ENCODE results near the gene GAS2L1.

GAS2L1 gene

DNA sequence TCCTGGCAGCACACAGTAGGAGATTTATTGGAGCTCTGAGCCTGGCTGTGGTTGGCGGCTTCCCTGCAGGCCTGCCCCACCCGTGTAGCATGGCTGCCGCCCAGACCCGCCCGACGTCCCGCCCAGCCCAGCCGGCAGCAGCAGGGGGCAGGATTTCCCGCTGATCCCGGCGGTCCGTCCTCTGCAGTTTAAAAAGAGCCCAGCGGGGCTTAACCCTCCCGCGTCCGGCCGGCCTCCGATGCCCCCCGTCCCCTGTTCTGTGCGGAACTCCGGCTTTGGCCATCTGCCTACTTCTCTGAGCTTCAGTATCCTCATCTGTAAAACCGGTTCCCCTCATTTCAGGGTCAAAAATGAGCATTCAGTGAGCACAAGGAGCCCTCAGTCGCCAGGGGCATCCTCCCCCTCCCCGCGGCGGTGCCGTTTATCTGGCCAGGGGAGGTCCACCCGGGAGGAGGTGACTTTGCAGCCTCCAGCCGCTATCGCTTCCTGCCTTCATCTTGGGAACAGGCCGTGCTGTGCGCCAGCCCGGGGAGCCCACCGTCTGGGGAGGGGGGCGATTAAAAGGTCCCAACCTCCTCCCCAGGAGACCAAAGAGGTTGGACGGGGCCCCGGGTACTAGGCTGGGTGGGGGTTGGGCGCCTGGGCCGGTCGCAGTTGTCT is at the start of gene GAS2L1:
TSS of gene GAS2L1 (plus strand) at position 476 of the 660 bp plus-strand sequence. CDS start 1,456 bp downstream, outside the sequence.
- DNase-seq (ENCODE audit: low spot score): peak; percentile 91

DNA sequence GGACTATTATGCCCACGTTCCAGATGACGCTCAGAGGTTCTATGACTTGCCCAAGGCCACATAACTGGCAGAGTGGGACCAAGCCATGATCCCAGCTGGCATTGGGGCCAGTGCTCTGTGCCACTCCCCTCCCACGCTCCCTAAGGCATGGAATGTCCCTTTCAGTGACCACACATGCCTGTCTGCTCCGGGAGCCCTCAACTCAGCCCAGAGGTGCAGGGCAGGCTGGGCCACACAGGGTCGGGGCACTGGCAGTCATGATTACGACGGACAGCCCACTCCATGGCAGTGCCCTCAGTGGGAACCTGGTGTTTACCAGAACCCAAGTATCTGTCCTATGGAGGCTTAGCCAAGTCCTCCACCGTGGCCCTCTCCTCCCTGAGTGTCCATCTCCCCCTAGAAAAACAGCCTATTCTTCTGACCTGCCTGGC is 48.7 kb upstream of the GAS2L1 start:
- no peak for DNase-seq (ENCODE audit: low spot score)

DNA sequence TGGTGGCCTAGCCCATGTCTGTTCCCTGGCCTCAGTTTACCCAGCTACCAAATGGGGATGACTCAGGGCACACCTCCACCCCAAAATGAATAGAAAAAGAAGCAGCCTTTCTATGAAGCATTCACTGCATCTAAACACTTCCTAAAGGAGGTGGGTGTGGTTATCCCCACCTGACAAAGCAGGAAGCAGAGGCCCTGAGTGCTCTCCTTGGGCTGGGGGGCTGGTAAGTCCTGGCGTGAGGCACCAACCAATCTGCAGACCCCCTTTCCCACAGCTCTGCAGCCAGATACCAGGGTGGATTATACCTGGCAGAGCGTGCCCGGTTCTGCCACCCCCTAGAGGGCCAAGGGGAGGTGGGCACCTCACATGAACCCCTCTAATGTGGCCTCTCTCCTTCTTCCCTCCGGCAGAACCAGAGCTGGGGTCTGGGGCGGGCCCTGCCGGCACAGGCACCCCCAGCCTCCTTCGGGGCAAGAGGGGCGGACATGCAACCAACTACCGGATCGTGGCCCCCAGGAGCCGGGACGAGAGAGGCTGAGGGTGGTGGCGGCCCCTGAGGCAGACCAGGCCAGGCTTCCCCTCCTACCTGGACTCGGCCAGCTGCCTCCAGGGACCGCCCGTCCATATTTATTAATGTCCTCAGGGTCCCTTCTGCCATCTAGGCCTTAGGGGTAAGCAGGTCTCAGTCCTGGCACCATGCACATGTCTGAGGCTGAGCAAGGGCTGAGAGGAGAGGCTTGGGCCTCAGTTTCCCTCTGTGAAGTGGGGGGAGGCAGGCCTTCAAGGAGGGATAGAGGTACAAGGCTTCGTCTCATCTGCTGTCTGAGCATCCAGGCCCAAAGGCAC is 47.8 kb upstream of the GAS2L1 start:
- peak; percentile 61 for DNase-seq (ENCODE audit: low spot score)

DNA sequence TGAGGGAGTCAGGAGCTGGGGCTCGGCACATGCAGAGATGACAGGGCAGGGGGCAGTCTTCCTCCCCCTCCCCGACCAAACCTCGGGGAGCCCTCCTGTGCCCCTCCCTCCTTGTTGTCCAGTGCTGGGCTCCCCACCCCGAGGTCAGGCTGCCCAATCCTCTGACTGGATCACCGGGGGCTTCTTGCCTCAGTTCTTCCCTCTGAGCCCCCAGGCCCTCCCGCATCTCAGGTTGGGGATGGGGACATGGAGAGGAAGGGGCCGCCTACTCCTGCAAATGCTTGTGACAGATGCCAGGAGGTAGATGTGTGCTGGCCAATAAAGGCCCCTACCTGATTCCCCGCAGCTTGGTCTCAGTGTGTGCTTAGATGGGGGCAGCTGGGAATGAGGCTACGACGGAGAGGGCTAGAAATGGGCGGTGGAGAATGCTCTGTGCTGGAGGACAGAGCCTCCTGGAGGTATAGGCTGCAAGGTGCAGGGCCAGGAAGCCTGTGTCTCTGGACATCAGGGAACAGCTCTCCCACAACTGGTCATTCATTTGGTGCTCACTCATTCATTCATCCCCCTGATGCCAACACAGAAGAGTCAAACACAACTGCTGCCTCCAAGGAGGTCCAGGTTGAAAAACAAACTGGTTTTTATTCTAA is 47.1 kb upstream of the GAS2L1 start:
- DNase-seq (ENCODE audit: low spot score): peak; percentile 59

DNA sequence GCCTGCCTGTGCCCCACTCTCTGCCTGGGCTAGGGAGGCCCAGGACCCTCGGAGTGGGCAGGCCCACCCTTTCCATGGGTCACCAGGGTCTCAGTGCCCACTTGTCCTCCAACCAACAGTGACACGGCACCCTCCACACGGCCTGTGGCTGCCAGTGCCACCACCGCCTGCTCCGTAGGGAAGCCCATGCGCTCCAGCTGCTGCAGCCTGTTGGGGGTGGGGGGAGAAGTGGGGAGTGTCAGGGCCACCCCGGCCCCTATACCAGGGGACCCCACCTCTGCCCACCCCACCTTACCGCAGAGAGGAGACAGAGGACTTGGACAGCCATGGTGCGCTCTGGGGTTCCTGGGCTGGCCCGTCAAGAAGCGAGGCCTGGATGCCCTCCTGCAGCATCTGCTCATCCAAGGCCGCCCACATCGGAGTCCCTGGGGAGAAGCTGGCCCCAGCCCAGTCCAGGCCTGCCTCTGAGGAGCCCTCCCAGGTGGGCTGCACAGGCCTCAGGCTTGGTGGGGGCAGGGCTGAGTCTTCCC is 46.4 kb upstream of the GAS2L1 start:
- DNase-seq (ENCODE audit: low spot score): peak; percentile 65

DNA sequence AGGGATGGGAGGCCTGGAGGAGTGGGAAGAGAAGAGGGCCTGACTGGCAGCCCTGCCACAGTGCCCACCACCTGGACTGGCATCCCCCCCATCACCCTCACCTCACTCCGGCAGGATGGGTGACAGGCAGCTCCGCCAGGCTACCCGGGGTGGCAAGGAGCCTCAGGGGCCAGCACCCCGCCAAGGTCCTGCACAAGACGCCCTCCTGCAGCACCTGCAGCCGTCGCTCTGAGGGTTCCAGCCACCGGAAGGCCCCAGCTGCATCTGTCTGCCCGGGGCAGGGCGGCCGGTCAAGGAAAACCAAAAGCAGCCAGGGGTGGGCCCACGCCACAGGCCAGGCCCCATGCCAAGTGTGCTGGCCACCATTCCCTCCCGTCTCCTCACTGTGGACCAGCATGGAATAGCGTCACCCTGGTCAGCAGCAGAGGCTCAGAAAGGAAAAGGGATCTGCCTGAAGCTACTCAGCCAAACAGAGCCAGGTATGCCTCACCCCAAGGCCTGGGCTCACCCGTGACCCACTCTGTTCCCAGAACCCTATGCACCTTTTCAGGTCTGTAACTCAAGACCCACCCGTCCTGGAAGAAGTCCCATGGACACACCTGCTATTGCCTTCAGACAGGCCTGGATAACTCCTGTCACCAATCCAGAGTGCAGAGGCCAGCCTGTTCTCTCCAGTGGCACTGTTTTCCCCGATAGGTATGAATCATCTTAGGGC is 45.7 kb upstream of the GAS2L1 start:
- peak; percentile 63 for DNase-seq (ENCODE audit: low spot score)

DNA sequence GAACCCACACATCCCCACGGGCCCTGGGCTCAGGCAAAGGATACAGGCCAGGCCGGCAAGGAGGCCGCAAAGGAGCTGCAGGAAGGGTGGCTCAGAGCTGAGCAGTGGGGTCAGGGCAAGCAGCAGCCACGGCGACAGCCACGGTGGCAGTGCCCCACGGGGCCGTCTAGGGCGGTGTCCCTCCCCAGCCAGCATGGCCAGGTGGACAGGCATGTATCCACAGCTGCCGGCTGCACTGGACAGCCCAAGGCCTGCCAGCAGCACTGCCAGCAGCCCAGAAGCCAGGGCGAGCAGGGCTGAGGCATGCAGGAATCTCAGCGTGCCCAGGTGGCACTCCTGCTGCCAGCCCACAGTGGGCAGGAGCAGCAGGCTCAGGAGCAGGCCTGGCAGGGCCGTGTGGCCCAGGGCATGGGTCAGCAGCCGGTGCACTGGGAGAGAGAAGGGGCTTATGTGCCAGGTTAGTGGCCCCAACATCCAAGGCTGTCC is 42.6 kb upstream of the GAS2L1 start:
- peak; percentile 58 for DNase-seq (ENCODE audit: low spot score)

DNA sequence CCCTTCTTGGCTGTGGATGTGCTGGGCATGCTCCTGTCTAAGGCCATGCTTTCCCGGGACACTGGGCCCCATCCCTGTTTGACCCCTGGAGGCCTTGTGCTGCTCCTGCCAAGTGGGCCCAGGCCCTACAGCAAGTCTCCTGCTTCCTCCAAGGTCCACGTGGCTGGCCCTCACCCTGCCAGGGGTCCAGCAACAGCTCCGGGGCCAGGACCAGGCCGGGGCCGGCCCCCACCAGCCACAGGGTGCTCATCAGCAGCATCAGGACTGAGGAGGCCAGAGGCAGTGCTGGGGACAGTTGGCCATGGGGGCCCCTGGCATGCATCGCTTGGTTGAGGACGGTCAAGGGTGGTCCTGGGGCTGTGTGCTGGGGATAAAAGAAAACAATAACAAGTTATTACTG is 41.1 kb upstream of the GAS2L1 start:
- DNase-seq (ENCODE audit: low spot score): peak; percentile 53

DNA sequence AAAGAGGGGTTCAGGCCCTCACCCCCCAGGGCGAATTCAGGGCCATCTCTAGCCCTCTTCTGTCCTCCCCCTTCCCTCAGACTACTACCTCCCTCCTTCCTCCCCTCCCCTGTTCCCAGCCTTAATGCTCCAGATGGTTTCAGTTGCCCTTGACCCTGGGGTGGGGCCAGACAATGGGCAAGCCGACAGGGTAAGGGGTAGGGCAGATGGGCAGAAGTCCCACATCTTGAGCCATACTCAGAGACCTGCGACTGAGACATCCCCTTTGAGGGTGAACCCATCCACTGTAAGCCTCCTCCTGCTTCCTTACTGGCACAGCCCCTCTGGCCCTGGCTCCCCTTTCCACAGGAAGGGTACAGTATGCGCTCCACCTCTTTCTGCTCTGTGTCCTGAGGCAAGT is 40.5 kb upstream of the GAS2L1 start:
- DNase-seq (ENCODE audit: low spot score): no peak

DNA sequence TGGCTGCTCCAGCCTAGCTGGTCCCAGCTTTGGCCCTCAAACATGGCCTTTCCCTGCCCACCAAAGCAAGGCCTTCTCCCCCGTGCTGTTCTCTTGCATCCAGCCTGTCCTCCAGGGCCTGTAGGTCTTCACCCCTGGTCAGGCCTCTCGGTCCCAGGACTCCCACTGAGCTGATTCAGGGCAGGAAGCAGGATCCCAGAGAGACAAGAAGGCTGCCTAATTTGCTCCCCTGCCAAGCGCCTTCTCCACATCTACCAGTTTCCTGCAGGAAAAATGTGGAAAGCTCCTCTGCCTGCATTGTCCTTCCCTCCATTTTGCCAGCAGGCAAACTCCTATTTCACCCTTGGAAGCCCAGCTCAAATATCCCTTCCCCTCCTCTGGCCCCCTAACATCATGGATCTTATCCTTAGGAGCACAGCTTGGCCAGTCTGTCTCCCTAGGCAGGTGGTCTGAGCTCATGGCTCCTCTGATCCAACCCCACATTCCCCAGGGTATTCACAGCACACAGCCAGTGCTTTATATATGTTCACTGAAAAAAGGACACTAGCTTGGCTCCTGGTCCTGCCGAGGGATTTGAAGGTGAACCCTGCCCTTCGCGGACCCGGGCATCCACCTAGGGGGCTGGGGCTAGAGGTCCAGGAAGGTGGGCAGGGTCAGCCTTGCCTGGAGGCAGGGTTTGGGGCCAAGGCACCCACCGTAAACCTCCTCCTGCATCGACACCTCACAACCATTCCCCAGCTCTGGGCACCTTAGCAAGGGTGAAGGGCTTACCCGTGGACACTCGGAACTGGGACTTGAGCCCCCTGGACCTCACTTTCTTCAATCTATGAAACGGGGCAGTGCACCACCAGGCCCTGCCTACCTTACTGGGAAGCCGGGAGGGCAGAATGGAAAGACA is 39.6 kb upstream of the GAS2L1 start:
- DNase-seq (ENCODE audit: low spot score): no peak

DNA sequence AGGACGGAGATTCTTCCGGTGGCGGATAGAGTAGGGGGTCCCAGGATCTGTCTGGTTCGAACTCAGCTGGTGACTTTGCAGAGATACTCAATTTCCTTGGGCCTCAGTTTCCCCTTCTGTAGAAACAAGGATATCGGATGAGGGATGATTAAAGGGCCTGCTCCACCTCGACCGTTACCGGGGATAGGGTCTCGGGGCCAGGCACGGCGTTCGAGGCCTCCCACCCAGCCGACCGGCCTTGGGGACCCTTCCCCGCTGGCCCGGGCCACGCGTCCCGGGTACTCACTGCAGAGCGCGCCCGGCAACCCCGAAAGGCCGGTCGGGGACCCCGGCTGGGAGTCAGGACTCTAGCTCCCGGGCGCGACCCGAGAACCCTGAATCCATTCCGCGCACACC is 39.0 kb upstream of the GAS2L1 start:
- no peak for DNase-seq (ENCODE audit: low spot score)

DNA sequence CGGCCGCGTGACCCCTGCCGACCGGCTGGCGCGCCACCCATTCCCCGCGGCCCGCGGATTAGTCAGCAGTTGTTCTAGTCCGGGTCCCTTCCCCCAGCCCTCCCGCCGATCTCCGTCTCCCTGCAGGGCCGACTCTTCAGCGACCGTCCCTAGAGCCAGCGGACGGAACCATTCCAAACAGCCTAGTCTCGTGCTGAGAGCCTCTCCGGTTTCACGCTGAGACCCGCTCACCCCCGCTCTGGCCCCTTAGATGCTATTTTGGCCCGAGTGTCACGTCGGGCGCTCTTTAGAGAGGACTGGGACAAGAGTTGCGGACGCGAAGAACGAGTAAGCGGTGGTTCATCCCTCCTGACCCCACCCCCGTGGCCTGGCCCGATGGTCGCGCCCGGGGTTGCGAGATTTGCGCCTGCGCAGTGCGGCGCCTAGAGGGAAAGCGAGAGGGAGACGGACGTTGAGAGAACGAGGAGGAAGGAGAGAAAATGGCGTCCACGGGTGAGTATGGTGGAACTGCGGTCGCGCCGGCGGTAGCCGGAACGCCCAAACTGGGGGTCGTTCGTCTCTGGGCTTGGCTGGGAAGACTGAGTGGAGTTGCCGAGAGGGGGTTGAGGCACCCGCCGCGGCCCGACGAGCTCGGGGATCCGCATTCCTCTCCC is 38.5 kb upstream of the GAS2L1 start, which contains the start of the genes EWSR1 and RHBDD3:
TSS of gene EWSR1 (plus strand) at position 411 of the 653 bp plus-strand sequence. CDS start at position 480, 69 bp downstream.
TSS of gene RHBDD3 (minus strand) at position 124 of the 653 bp plus-strand sequence. CDS start 2,355 bp downstream, outside the sequence.
- DNase-seq (ENCODE audit: low spot score): peak; percentile 98

DNA sequence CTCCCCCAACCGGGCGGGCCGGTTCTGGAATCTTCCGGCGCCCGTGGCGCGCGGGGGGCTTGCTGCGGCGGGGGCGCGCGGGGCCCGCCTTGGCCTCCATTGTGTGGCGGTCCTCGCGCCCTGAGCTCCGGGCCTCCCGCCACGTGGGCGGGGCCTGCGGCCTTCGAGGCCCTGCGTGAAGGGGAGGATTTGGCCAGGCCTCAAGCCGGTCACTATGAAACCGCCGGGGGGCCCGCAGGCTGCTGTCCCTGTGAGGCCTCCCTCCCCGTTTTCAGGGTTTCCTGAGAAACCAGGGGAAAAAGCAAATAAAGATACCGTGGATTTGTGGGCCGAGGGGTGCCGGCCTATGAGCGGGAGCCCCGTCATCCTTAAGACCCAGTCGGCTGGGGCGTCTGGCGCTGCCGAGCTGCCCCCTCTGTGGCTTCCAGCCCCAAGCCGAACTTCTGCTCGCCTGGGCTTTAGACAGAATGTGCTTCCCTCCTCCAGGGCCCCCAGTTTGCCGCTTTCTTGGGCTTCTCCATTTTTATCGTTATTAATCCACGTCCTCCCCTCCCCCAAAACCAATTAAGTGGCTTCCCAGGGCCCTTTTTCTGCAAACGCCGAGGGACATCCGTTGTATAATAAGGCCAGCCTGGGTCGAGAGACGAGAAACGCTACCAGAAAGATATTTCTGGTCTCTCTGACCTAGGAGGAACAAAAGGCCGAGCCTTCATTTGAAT is 37.8 kb upstream of the GAS2L1 start:
- DNase-seq (ENCODE audit: low spot score): peak; percentile 85

DNA sequence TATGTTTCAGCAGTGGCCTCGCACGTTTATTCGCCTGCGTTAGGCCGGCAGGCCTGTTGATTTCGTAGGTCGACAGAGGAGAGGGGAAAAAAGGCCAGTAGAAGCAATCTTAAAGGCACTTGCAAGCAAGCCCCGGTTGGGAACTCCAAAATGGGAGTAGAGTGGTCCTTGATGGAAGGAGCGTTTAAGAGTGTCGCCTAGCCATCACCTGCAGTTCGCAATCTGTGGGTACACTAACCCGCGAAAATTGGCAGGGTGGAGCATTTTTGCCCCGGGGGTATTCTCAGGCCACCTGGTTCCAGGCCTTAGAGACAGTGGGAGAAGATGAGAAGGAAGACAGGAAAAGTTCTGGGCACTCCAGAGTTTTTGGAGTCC is 37.2 kb upstream of the GAS2L1 start:
- DNase-seq (ENCODE audit: low spot score): no peak

DNA sequence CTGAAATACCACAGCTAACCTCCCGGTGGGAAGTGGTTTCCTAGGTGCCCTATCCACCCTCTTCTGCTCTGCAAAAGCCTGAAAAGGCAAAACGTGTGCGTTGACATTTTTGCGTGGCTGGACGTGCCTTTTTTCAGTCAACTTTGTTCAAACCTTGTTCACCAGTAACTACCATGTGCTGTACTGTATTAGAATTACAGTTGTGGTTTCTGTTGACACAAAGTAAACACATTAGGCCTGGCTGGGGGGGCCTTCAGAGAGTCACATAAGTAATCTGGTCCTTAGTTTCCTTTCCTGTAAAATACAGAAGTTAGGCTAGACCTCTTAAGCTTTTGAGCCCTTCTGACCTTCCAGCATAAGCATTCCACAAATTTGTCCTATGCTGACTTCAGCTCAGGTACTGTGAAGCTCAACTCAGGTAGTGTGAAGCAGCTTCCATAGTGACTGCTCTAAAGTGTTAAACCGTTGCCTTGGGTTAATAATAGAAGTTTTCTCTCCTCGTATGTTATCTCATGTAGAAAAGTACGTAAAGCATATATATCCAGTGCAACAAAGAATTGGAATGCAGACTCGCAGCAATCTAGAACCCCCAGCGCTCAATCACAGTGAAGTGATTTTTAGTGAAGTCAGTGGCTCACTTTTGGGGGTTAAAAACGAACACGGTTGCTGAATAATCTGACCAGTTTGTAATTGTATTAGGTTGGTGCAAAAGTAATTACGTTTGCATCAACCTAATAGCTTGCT is 36.5 kb upstream of the GAS2L1 start:
- no peak for DNase-seq (ENCODE audit: low spot score)

DNA sequence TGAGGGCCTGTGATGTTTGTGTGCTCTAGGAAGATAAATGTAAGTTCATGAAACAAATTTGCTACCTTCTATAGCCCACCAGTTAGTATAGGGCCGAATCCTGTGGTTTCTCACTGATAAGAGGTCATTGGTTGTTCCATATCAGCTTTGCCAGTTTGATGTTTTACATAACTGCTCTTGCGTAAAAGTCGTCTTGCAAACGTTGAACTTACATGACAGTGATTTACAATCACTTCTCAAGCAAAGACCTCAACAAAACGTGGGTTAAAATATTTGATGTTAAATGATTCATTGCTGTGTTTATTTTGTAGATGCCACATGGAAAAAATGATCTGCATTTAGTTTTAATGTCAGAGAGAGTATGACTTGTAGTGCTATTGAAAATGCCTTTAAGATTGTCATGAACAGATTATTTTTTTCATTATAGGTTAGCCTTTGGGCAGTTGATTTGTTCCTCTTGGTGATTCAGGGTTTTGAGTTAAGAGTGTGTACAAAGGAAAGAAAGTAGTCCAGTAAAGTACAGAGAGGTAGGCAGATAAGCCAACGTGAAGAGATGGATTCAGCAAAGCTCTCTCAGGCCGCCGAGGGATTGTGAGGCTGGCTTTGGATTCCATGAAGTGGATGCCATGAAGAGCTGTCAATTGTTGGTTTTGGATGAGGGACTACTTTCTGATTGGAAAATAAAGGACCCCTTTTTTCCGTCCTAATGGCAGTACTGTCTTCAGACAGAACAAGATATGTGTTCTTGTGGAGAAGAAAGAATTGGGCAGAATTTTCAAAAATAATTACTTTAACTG is 35.8 kb upstream of the GAS2L1 start:
- no peak for DNase-seq (ENCODE audit: low spot score)

DNA sequence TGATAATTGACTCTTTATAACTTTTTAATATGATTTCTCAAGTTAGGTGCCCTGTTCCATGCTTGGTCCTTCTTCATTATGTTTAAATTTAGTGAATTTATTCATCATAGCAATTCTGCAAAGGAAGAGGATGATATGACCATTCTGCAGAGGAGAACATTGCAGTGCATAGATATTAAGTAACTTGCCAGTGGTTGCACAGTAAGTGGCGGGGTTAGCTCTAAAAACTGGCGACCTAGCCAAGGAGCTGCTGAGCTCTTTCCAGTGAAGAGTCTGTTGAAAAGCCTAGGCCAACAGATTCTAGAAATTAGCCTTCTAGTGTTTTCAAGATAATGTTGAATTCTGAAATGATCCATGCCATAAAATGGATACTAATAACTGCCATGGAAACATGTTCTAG is 33.8 kb upstream of the GAS2L1 start:
- no peak for DNase-seq (ENCODE audit: low spot score)

DNA sequence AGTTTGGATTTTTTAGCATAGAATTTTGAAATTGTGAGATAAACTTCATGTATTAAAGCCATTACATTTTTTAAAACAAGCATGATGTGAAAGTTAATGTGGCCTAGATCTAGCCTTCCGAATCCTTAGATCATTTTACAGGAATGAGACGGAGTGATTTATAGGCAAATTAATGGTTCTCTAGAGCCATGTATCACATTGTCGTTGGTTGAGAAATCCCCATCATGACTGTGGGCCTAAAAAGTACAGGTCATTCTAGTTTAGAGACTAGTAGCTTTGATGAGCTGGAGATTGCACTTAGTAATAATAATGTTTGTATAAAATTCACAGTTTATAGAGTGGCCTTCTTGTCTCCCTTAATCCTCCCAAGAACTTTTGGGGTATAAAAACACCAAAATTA is 31.3 kb upstream of the GAS2L1 start:
- DNase-seq (ENCODE audit: low spot score): no peak

All from left forelimb (tissue), 1 donor.